SK-N-MC (cell line): ENCODE measurements around the gene CLSTN2.

ENCODE experiments used
- DNase-seq: peaks from one replicate; pipeline ENCODE4 v3.0.0-alpha.2; 2011; ENCODE audit warnings: low read depth, low spot score
- H3K27ac ChIP-seq: fragments of 200-600 bp; sonication (generic); 2 replicates; pipeline ENCODE4 v1.5.1; 2016; ENCODE audit warnings: mixed run types
- H3K36me3 ChIP-seq: fragments of 200-600 bp; sonication (generic); 2 replicates; pipeline ENCODE4 v1.6.1; 2017; ENCODE audit warnings: antibody characterized with exemption, low read length, mixed read lengths; ENCODE audit not compliant: insufficient read depth
- H3K4me3 ChIP-seq: fragments of 200-600 bp; sonication (generic); 2 replicates; pipeline ENCODE4 v1.5.1; 2016
- H3K9ac ChIP-seq: fragments of 200-600 bp; sonication (generic); 2 replicates; pipeline ENCODE4 v1.8.0; 2017; ENCODE audit warnings: mixed run types, mixed read lengths; ENCODE audit not compliant: insufficient read length
- H3K9me3 ChIP-seq: fragments of 200-600 bp; sonication (generic); 2 replicates; pipeline ENCODE4 v1.6.1; 2017; ENCODE audit warnings: low read depth, mild to moderate bottlenecking, antibody characterized with exemption, low read length, moderate library complexity, mixed read lengths
- EZH2 ChIP-seq: fragments of 200-600 bp; sonication (generic); IDR thresholded peaks from one replicate; pipeline ENCODE4 v1.6.1; 2017; ENCODE audit warnings: antibody characterized with exemption
- FOXP2 ChIP-seq: optimal IDR thresholded peaks from 2 replicates; pipeline ENCODE3; 2011; ENCODE audit warnings: mild to moderate bottlenecking, moderate library complexity; ENCODE audit not compliant: insufficient read depth; ENCODE audit errors: extremely low read length, control extremely low read depth
- POLR2AphosphoS5 ChIP-seq: IDR thresholded peaks from 2 replicates; pipeline ENCODE4 v1.6.1; 2012; ENCODE audit warnings: mild to moderate bottlenecking, low read depth, low read length, borderline replicate concordance

The CLSTN2 gene

DNA sequence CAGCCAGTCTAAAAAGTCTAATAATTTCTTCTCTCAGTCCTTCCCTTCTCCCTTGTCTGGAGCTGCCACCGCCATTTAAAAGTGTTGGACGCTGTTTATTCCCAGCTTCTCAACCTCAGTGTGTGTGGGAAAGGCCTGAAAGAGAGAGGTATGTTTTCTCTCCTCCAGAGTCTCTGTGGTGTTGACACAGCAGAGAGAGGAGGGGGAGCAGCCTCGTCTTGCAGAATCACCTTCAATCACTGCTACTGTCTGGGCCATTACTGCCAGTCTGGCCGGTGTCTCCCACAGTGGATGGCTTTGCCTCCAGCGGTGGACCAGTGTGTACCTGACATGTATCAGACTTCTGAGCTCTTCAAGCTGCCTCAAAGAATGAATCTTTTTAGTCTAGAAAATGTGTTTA, 641.5 kb downstream of the CLSTN2 start:
- Histone ChIP-seq H3K9me3 (no peaks in the 10 kb centered on the region), H3K4me3 (no peak overlapping the region), H3K27ac (no peak overlapping the region), H3K9ac (no peak overlapping the region), H3K36me3 (no peaks in the 10 kb centered on the region)
- no peak for DNase-seq
- TF ChIP-seq POLR2AphosphoS5: no peak
- TF ChIP-seq FOXP2: no peak
- TF ChIP-seq EZH2: no peak

DNA sequence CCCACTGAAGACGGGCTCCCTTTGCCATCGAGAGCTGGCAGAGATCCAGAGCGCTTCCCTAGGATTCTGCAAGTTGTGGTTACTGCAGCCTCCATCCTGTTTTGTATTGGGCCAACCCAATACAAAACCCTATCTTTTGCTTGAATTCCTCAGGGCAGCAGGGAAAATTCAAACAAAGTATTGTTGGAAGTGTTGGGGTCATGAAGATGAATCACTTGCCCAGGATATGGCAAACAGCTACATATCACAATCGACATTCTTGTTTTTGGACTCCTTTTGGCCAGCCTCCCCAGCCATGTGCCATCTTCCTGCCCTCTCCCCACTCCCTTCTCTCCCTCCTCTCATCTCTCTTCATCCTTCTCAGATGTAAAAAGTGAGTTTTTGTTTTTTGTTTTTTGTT, 642.9 kb downstream of the CLSTN2 start:
- no peak overlapping the region for H3K4me3 ChIP-seq
- no peak overlapping the region for H3K27ac ChIP-seq
- no peaks in the 10 kb centered on the region for H3K36me3 ChIP-seq
- DNase-seq: no peak
- H3K9ac ChIP-seq: no peak overlapping the region
- no peaks in the 10 kb centered on the region for H3K9me3 ChIP-seq
- no peak for TF ChIP-seq POLR2AphosphoS5
- no peak for TF ChIP-seq FOXP2
- no peak for TF ChIP-seq EZH2

DNA sequence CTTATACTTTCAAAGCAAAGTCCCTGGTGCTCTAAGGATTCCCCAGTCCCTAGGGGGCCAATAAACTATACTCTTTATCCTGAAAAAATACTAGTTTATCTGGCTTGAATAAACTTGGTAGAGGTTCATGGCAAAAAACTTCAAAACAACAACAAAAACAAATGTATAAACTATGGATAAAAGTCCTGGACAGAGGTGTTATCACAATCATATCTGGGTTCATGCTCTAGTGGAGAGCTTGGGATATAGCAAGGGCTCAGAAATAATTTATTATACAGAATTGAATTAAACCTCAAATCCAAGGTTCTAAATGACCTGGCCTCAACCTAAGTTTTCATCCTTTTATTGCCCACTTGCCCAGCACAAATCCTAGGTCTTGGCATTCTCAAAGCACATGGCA, 644.3 kb downstream of the CLSTN2 start:
- no peak for DNase-seq
- TF ChIP-seq POLR2AphosphoS5: no peak
- no peak for TF ChIP-seq FOXP2
- no peak for TF ChIP-seq EZH2
- Histone ChIP-seq H3K4me3 (no peak overlapping the region), H3K9ac (no peak overlapping the region), H3K27ac (no peak overlapping the region), H3K36me3 (no peaks in the 10 kb centered on the region), H3K9me3 (no peaks in the 10 kb centered on the region)

DNA sequence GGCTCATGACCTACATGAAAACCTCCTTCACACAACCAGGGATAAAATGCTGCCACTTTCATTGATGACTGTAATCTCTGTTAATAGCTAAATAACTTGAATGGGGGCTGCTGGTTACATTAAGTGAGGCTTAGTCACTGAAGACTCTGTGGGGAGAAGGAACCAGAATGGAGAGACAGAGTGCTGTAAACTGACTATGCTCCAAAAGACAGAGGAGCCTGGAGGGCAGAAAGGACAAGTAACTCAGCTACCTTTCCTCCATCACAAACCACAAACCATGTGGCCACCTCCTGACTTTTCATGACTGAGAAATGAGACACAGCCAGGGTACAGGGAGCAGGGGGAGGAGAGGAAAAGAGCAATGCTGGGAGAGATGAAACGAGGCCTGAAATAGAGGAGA, 645.8 kb downstream of the CLSTN2 start:
- Histone ChIP-seq H3K4me3 (no peak overlapping the region), H3K9ac (no peak overlapping the region), H3K27ac (no peak overlapping the region), H3K9me3 (no peaks in the 10 kb centered on the region), H3K36me3 (no peaks in the 10 kb centered on the region)
- no peak for TF ChIP-seq POLR2AphosphoS5
- no peak for TF ChIP-seq EZH2
- TF ChIP-seq FOXP2: no peak
- DNase-seq: no peak

DNA sequence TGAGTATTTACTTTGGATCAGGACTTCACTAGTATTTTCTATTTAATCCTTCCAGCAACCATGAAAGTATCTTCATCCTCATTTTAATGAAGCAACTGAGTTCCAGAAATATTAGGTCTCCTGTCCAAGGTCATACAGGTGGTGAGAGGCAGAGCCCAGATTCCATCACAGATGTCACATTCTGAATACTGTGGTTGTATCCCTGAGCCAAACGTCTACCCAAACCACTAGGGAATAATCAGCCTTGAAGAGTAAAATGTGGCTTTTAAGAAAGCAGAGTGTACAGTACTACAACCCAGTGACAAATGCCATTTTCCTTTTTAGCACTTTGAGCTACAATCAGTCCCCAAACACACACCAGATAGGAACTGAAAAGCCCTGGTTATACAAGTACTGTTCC, 649.6 kb downstream of the CLSTN2 start:
- TF ChIP-seq FOXP2: no peak
- TF ChIP-seq POLR2AphosphoS5: no peak
- TF ChIP-seq EZH2: no peak
- H3K36me3 ChIP-seq: no peaks in the 10 kb centered on the region
- no peak for DNase-seq
- H3K27ac ChIP-seq: no peak overlapping the region
- H3K9me3 ChIP-seq: no peaks in the 10 kb centered on the region
- no peak overlapping the region for H3K4me3 ChIP-seq
- no peak overlapping the region for H3K9ac ChIP-seq

DNA sequence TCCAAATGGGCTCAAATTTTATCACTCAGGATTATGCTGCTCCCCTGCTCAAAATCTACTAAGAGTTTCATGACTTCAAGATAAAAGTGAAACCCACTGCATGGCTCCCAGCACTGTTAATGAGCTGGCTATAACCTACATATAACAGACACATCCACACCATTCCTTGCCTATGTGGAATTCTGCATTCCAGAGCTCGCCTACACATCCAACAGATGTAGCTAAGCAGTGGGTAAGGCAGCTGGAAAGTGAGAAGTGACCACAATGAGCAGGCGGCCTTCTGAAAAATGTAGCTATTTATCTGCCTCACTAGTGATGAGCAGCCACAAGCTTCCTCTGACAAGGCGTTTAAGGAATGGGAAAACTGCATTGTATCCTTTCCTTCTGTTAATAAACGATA, 650.8 kb downstream of the CLSTN2 start:
- TF ChIP-seq FOXP2: no peak
- TF ChIP-seq EZH2: no peak
- no peak for TF ChIP-seq POLR2AphosphoS5
- DNase-seq: no peak
- Histone ChIP-seq H3K36me3 (no peaks in the 10 kb centered on the region), H3K9me3 (no peaks in the 10 kb centered on the region), H3K27ac (no peak overlapping the region), H3K9ac (no peak overlapping the region), H3K4me3 (no peak overlapping the region)

DNA sequence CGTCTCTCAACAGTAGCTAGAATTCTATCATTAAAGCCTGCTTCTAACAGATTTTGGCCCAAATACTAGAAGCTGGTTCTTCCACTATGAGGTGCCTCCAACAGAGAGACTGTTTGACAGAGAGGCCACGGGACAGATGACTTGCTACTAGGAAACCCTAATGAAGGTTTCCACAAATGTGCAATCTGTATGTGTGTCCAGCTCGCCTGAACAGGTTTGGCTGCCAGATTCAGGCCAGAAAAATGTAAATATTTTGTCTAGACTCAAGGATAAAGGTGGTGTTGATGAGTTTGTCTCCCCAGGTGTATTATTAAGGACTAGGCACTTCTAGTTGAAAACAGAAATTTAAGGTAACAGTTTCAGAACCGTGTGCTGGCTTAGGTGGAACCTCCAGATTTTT, 651.3 kb downstream of the CLSTN2 start:
- TF ChIP-seq FOXP2 (no peak), EZH2 (no peak), POLR2AphosphoS5 (no peak)
- no peaks in the 10 kb centered on the region for H3K9me3 ChIP-seq
- H3K36me3 ChIP-seq: no peaks in the 10 kb centered on the region
- no peak overlapping the region for H3K27ac ChIP-seq
- H3K9ac ChIP-seq: no peak overlapping the region
- DNase-seq: no peak
- no peak overlapping the region for H3K4me3 ChIP-seq

DNA sequence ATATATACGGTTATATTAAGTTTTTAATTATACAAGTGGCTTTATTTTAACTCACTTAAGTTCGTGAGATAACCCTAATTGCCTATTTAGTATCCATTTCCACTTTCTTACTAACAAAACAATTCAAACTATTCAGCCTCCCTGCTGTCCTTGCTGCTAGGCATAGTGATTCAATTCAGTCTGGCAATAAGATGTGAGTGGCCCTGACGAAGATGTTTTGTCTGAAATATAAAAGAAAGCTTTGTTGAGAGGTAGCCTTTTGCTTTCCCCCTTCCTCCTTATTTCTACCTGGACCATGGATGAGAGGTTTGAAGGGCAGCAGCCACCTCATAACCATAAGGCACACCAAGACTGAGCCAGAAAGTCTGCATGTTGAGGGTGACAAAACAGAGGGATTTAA, 653.6 kb downstream of the CLSTN2 start:
- Histone ChIP-seq H3K36me3 (no peaks in the 10 kb centered on the region), H3K4me3 (no peak overlapping the region), H3K27ac (no peak overlapping the region), H3K9me3 (no peaks in the 10 kb centered on the region), H3K9ac (no peak overlapping the region)
- DNase-seq: no peak
- TF ChIP-seq FOXP2: no peak
- TF ChIP-seq POLR2AphosphoS5: no peak
- no peak for TF ChIP-seq EZH2

DNA sequence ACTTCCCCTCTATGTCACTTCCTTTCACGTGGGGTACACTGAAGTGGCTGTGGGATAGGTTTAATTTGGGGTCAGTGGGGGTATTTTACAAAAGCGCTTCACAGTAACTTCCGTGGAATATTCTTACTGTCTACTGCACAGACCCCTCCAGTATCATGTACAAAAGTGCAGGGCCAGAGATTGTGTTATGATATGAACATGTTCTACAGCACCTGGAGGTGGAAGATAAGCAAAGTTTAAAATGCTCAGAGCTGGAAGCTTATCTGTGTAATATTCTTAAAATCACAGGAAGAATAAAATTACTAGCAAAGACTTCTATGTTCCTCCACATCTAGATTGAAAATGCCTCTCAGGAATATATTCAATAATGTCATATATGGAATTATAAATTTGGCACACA, 658.8 kb downstream of the CLSTN2 start:
- DNase-seq: no peak
- TF ChIP-seq FOXP2 (no peak), EZH2 (no peak), POLR2AphosphoS5 (no peak)
- no peaks in the 10 kb centered on the region for H3K9me3 ChIP-seq
- no peak overlapping the region for H3K9ac ChIP-seq
- no peak overlapping the region for H3K27ac ChIP-seq
- no peaks in the 10 kb centered on the region for H3K36me3 ChIP-seq
- H3K4me3 ChIP-seq: no peak overlapping the region

DNA sequence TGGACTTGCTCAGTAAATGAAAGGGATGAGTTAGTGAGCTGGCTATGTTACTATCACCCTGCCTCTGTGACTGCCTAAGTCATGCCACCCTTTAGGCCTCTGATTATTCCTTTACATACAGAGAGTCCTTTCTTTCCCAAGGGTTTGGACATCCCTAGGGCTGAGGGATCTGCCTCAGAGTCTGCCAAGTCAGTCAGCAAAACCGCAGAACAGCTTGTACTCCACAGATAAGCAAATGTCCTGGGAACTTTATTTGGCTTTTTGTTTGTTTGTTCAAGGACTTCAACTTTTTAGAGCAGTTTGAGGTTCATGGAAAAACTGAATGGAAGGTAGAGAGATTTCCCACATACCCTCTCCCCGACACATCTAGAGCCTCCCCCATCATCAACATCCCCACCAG, 660.3 kb downstream of the CLSTN2 start:
- H3K9ac ChIP-seq: no peak overlapping the region
- no peak overlapping the region for H3K27ac ChIP-seq
- no peak overlapping the region for H3K4me3 ChIP-seq
- no peak for TF ChIP-seq POLR2AphosphoS5
- no peak for TF ChIP-seq EZH2
- TF ChIP-seq FOXP2: no peak
- no peak for DNase-seq
- no peaks in the 10 kb centered on the region for H3K36me3 ChIP-seq
- H3K9me3 ChIP-seq: no peaks in the 10 kb centered on the region
